Vagina (tissue), 2 donors: Measurements from ENCODE around the gene LRMDA.

Source experiments
- POLR2A ChIP-seq, 2 donors: fragments of 450-650 bp; IDR thresholded peaks; one replicate each; pipeline ENCODE4 v1.6.1; 2017; ENCODE audit warnings: antibody characterized with exemption in 2 of 2, mild to moderate bottlenecking in 2 of 2, moderate library complexity in 2 of 2
- TF ChIP-seq, protein P1 (sequence below), 3 experiments: fragments of 450-650 bp in 2 of 3; fragments of 200-600 bp in 1 of 3; sonication (generic) in 1 of 3; IDR thresholded peaks; one replicate each; pipeline ENCODE4 v1.5.1; 2017 to 2019; ENCODE audit warnings: antibody characterized with exemption in 3 of 3, mild to moderate bottlenecking in 2 of 3, moderate library complexity in 2 of 3

DNA sequence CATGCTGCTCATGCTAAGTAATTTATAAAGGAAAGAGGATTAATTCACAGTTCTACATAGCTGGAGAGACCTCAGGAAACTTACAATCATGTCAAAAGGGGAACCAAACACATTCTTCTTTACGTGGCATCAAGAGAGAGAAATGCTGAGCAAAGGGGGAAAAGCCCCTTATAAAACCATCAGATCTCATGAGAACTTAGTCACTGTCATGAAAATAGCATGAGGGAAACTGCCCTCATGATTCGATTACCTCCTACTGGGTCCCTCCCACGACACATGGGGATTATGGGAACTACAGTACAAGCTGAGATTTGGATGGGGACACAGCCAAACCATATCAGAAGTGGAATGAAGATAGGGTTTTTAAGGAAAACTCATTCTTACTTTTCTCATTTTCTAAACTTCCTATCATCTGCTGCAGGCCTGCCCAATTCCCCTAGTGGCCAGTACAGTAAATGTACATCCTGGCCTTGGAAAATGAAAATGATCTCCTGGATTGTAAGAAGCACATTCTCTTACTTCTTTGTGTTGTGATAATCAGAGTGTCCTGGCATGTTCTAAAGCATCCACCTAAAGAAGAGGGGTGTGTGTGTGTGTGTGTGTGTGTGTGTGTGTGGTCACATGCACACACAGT, 421.5 kb downstream of the LRMDA start:
- TF ChIP-seq, protein P1, sequence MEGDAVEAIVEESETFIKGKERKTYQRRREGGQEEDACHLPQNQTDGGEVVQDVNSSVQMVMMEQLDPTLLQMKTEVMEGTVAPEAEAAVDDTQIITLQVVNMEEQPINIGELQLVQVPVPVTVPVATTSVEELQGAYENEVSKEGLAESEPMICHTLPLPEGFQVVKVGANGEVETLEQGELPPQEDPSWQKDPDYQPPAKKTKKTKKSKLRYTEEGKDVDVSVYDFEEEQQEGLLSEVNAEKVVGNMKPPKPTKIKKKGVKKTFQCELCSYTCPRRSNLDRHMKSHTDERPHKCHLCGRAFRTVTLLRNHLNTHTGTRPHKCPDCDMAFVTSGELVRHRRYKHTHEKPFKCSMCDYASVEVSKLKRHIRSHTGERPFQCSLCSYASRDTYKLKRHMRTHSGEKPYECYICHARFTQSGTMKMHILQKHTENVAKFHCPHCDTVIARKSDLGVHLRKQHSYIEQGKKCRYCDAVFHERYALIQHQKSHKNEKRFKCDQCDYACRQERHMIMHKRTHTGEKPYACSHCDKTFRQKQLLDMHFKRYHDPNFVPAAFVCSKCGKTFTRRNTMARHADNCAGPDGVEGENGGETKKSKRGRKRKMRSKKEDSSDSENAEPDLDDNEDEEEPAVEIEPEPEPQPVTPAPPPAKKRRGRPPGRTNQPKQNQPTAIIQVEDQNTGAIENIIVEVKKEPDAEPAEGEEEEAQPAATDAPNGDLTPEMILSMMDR (IDR thresholded peaks at IDR 0.05): no peak
- TF ChIP-seq POLR2A (IDR thresholded peaks at IDR 0.05): no peak
